HCT116 (cell line): ENCODE measurements around the gene CNR2. TPM values are rescaled to one million over a fixed set of nuclear protein-coding genes. Genes with fewer than 3 reads are reported as not detected.
"Not testable (repeated sequence)": the region's sequence is repeated elsewhere in the genome, so short reads cannot be mapped to it uniquely, and the experiment has no call there.

Experiments used
- ATAC-seq: fragments of 200-7000 bp; cut with Tn5 transposase; 2 replicates; pipeline ENCODE4 v1.9.1; 2020; ENCODE audit warnings: mild to moderate bottlenecking, moderate library complexity
- BruUV-seq: library from RNA; stranded (reverse); fragments of 400-500 nt; replicated peaks from 2 replicates; lab custom pipeline; 2021; lab: Mats Ljungman, UMichigan
- CTCF ChIA-PET: fragments of 300-600 bp; sonication (Branson Sonifier 250); formaldehyde crosslinking; loops from one replicate; lab custom pipeline; 2021; ENCODE audit warnings: antibody characterized with exemption; lab: Charles Lee
- POLR2A ChIA-PET: fragments of 300-600, 350-600 bp; sonication (Branson Sonifier 250); formaldehyde crosslinking; loops from one replicate; lab custom pipeline; 2021; ENCODE audit warnings: antibody characterized with exemption; lab: Charles Lee
- RAD21 ChIA-PET, 2 experiments: fragments of 300-600 bp; sonication (Branson Sonifier 250); formaldehyde crosslinking; loops; one replicate each; lab custom pipeline; 2023; ENCODE audit warnings: low total read pairs in 2 of 2; ENCODE audit not compliant: uncharacterized antibody in 2 of 2, unreplicated experiment in 2 of 2, low non-redundant PET in 1 of 2; lab: Charles Lee
- DNase-seq: peaks from one replicate; pipeline ENCODE4 v3.0.0-alpha.2; 2010; ENCODE audit warnings: low read depth, low spot score
- H2AFZ ChIP-seq: fragments of 200-600 bp; shearing (Covaris generic), sonication (generic); 2 replicates; pipeline ENCODE4 v1.6.1; 2017; ENCODE audit warnings: low read depth, mixed run types, mixed read lengths, antibody characterized with exemption, low read length; ENCODE audit not compliant: poor library complexity, severe bottlenecking
- H3K27ac ChIP-seq: 2 replicates; pipeline ENCODE4 v1.5.1; 2012; ENCODE audit warnings: low read depth, low read length
- H3K27me3 ChIP-seq: fragments of 200-600 bp; sonication (generic); 2 replicates; pipeline ENCODE4 v1.6.1; 2016; ENCODE audit warnings: mixed run types, low read length, mixed read lengths; ENCODE audit not compliant: insufficient read depth
- H3K36me3 ChIP-seq, 2 experiments: fragments of 200-500 bp in 1 of 2; fragments of 200-600 bp in 1 of 2; sonication (Bioruptor generic) in 1 of 2; sonication (generic) in 1 of 2; 2 replicates each; pipeline versions ENCODE4 v1.5.1 to v1.6.1; 2014 to 2016; ENCODE audit warnings: low read length in 2 of 2, inconsistent platforms in 1 of 2, mixed read lengths in 1 of 2, mixed run types in 1 of 2; ENCODE audit not compliant: insufficient read depth in 2 of 2, control insufficient read depth in 1 of 2
- H3K4me1 ChIP-seq, 2 experiments: fragments of 200-600 bp in 1 of 2; sonication (generic) in 1 of 2; 2 replicates each; pipeline versions ENCODE4 v1.5.1 to v1.6.1; 2012 to 2017; ENCODE audit warnings: low read length in 2 of 2, inconsistent platforms in 1 of 2, mild to moderate bottlenecking in 1 of 2, mixed read lengths in 1 of 2, mixed run types in 1 of 2, moderate library complexity in 1 of 2; ENCODE audit not compliant: insufficient read depth in 2 of 2, control insufficient read depth in 1 of 2
- H3K4me2 ChIP-seq: fragments of 200-600 bp; sonication (generic); 2 replicates; pipeline ENCODE4 v1.6.1; 2017; ENCODE audit warnings: mixed run types, low read length, mixed read lengths
- H3K4me3 ChIP-seq, 2 experiments: fragments of 200-600 bp in 1 of 2; sonication (generic) in 1 of 2; replicated peaks in 1 of 2; 2 replicates each; pipeline ENCODE4 v1.5.1; 2011 to 2016; ENCODE audit warnings: low read length in 2 of 2, control low read depth in 1 of 2, low read depth in 1 of 2, mild to moderate bottlenecking in 1 of 2, mixed read lengths in 1 of 2, mixed run types in 1 of 2
- H3K79me2 ChIP-seq: fragments of 200-600 bp; sonication (generic); 2 replicates; pipeline ENCODE4 v1.6.1; 2017; ENCODE audit warnings: mild to moderate bottlenecking, mixed run types, low read length, moderate library complexity, mixed read lengths; ENCODE audit not compliant: insufficient read depth
- H3K9ac ChIP-seq: fragments of 200-600 bp; sonication (generic); 2 replicates; pipeline ENCODE4 v1.6.1; 2016; ENCODE audit warnings: low read length, mixed read lengths
- H3K9me2 ChIP-seq: fragments of 200-600 bp; sonication (generic), shearing (Covaris generic); 2 replicates; pipeline ENCODE4 v1.6.1; 2017; ENCODE audit warnings: mixed run types, mild to moderate bottlenecking, moderate library complexity; ENCODE audit not compliant: insufficient read depth
- H3K9me3 ChIP-seq, 2 experiments: fragments of 200-500 bp in 1 of 2; fragments of 200-600 bp in 1 of 2; sonication (Bioruptor generic) in 1 of 2; sonication (generic) in 1 of 2; 2 replicates each; pipeline ENCODE4 v1.6.1; 2014 to 2017; ENCODE audit warnings: low read length in 2 of 2, mixed read lengths in 2 of 2, inconsistent platforms in 1 of 2, low read depth in 1 of 2, mild to moderate bottlenecking in 1 of 2, mixed run types in 1 of 2, moderate library complexity in 1 of 2; ENCODE audit not compliant: control insufficient read depth in 1 of 2, insufficient read depth in 1 of 2
- H4K20me1 ChIP-seq: fragments of 200-600 bp; sonication (generic), shearing (Covaris generic); 2 replicates; pipeline ENCODE4 v1.6.1; 2017; ENCODE audit warnings: mixed run types, mild to moderate bottlenecking, moderate library complexity; ENCODE audit not compliant: insufficient read depth
- CTCF ChIP-seq, 3 experiments: fragments of 200-600 bp in 1 of 3; sonication (generic) in 1 of 3; IDR thresholded peaks in 2 of 3; conservative IDR thresholded peaks in 1 of 3; 2 replicates each; pipeline ENCODE4 v1.5.1; 2012 to 2017; ENCODE audit warnings: low read depth in 2 of 3, low read length in 2 of 3, antibody characterized with exemption in 1 of 3, borderline replicate concordance in 1 of 3, control low read depth in 1 of 3, mild to moderate bottlenecking in 1 of 3, mixed read lengths in 1 of 3, mixed run types in 1 of 3, moderate library complexity in 1 of 3; ENCODE audit not compliant: insufficient read depth in 1 of 3
- ELF1 ChIP-seq: IDR thresholded peaks from 2 replicates; pipeline ENCODE4 v1.6.1; 2012; ENCODE audit warnings: low read depth, borderline replicate concordance
- EZH2 ChIP-seq: fragments of 200-600 bp; sonication (generic); IDR thresholded peaks from 2 replicates; pipeline ENCODE4 v1.6.1; 2017; ENCODE audit warnings: antibody characterized with exemption, mixed run types
- EZH2phosphoT487 ChIP-seq: fragments of 200-600 bp; IDR thresholded peaks from 2 replicates; pipeline ENCODE4 v1.6.1; 2018; ENCODE audit warnings: antibody characterized with exemption, borderline replicate concordance
- RAD21 ChIP-seq: IDR thresholded peaks from 2 replicates; pipeline ENCODE4 v1.6.1; 2012; ENCODE audit warnings: low read depth, mild to moderate bottlenecking
- SIN3A ChIP-seq: IDR thresholded peaks from 2 replicates; pipeline ENCODE4 v1.6.1; 2012; ENCODE audit warnings: low read depth
- SP1 ChIP-seq: IDR thresholded peaks from 2 replicates; pipeline ENCODE4 v1.6.1; 2012; ENCODE audit warnings: low read depth
- YY1 ChIP-seq: IDR thresholded peaks from 2 replicates; pipeline ENCODE4 v1.6.1; 2011; ENCODE audit warnings: low read length, low read depth, moderate library complexity, mild to moderate bottlenecking; ENCODE audit not compliant: insufficient replicate concordance; ENCODE audit errors: extremely low read depth
- ZBTB33 ChIP-seq: IDR thresholded peaks from 2 replicates; pipeline ENCODE4 v1.6.1; 2011; ENCODE audit warnings: mild to moderate bottlenecking, low read length, moderate library complexity; ENCODE audit not compliant: insufficient replicate concordance; ENCODE audit errors: extremely low read depth
- ZFX ChIP-seq: fragments of 450-650 bp; IDR thresholded peaks from 2 replicates; pipeline ENCODE4 v1.6.1; 2017
- ZNF274 ChIP-seq: fragments of 200-500 bp; sonication (Bioruptor generic); IDR thresholded peaks from 2 replicates; pipeline ENCODE4 v1.6.1; 2014; ENCODE audit warnings: mild to moderate bottlenecking, low read depth, low read length, inconsistent platforms
- intact Hi-C: fragments of 100-400 bp; cut with micrococcal nuclease; formaldehyde crosslinking; loops from 2 replicates; pipeline ENCODE4 v1.10.0; 2022
- total RNA-seq: library from RNA; stranded (reverse); gene quantifications from one replicate; pipeline ENCODE4 v1.2.1, GENCODE V29; 2021; ENCODE audit not compliant: unreplicated experiment

The CNR2 gene
- total RNA-seq, 1 experiment from 2014 or later = 0.05 TPM

- intact Hi-C loops = loop anchor here (1.0 kb wide), 1 partner anchor 82 kb away; no protein-coding TSS in a partner anchor
- no peaks in the 10 kb centered on the region for H3K27me3 ChIP-seq
- H3K9ac ChIP-seq = no peak overlapping the region
- H3K4me3 ChIP-seq = no peak overlapping the region
- no peak overlapping the region for H3K4me2 ChIP-seq
- no peak overlapping the region for H3K27ac ChIP-seq
- TF ChIP-seq EZH2phosphoT487 (no peak), EZH2 (no peak), YY1 (no peak), ZBTB33 (no peak), SP1 (no peak), CTCF (IDR thresholded peaks at IDR 0.05 in 2 of 3, conservative IDR thresholded peaks at IDR 0.05 in 1 of 3; ENCODE audit: borderline replicate concordance in 1 of 3, insufficient read depth in 1 of 3, low read depth in 2 of 3, low read length in 2 of 3) (peak in 2 of 3 experiments; percentile 25 to 41; a peak in 3 of 6 replicates), ZFX (no peak), ZNF274 (no peak), ELF1 (no peak), SIN3A (no peak), RAD21 (peak; percentile 55)
- no TSS peak for BruUV-seq
- no peaks in the 10 kb centered on the region for H3K4me1 ChIP-seq
- RAD21 ChIA-PET = no interaction called here
- DNase-seq = no peak
- ATAC-seq = peak; percentile 82
- peaks cover under 1 to 4% of the 10 kb centered on the region in 2 experiments; a peak in 1 of 4 replicates for H3K36me3 ChIP-seq
- no peaks in the 10 kb centered on the region for H3K9me3 ChIP-seq
- no peaks in the 10 kb centered on the region for H3K9me2 ChIP-seq
- no peak overlapping the region for H2AFZ ChIP-seq
- POLR2A ChIA-PET = no interaction called here
- no peaks in the 10 kb centered on the region for H4K20me1 ChIP-seq
- CTCF ChIA-PET = interaction anchor here (0.8 kb wide), 1 partner anchor 83 kb away, joined by 6 read pairs; no protein-coding TSS in a partner anchor
- H3K79me2 ChIP-seq = no peaks in the 10 kb centered on the region
Measured at GRCh38 chr1:23854568-23854967, 58.6 kb downstream of the CNR2 start.

GRCh38 chr1:23853124-23853523 is 60.0 kb downstream of the CNR2 start:
- RAD21 ChIA-PET, H4K20me1 ChIP-seq: not testable (repeated sequence)

More at GRCh38 chr1:23853124-23853523, 60.0 kb downstream of the CNR2 start:
- H2AFZ ChIP-seq, H3K4me2 ChIP-seq, H3K4me3 ChIP-seq, H3K27ac ChIP-seq, H3K4me1 ChIP-seq, POLR2A ChIA-PET, ATAC-seq, H3K9me3 ChIP-seq, intact Hi-C loops, H3K79me2 ChIP-seq, H3K9me2 ChIP-seq, H3K36me3 ChIP-seq, BruUV-seq, H3K9ac ChIP-seq, DNase-seq, CTCF ChIA-PET, H3K27me3 ChIP-seq: not testable (repeated sequence)
